ENCODE results near the gene IRX1.

GRCh38 chr5:3546028-3546427, 49.6 kb upstream of the IRX1 start:
- TF ChIP-seq POLR2AphosphoS5 (IDR thresholded peaks at IDR 0.05; ENCODE audit: borderline replicate concordance, low read depth, low read length) = no peak
- TF ChIP-seq EZH2 (IDR thresholded peaks at IDR 0.05) = no peak
- TF ChIP-seq FOXP2 (optimal IDR thresholded peaks at IDR 0.05; ENCODE audit: control extremely low read depth, extremely low read length, insufficient read depth) = no peak
